Common myeloid progenitor, CD34-positive (primary cell): ENCODE measurements around the gene NEURL1.
"Not testable (repeated sequence)": the region's sequence is repeated elsewhere in the genome, so short reads cannot be mapped to it uniquely, and the experiment has no call there.

Experiments
- CTCF ChIA-PET: fragments of 350-600 bp; sonication (Branson Sonifier 250); formaldehyde crosslinking; loops from one replicate; lab custom pipeline; 2021; ENCODE audit warnings: antibody characterized with exemption; lab: Charles Lee
- POLR2A ChIA-PET: fragments of 350-600 bp; sonication (Branson Sonifier 250); formaldehyde crosslinking; loops from one replicate; lab custom pipeline; 2021; ENCODE audit warnings: antibody characterized with exemption; lab: Charles Lee
- DNase-seq, 3 donors: peaks; one replicate each; pipeline versions ENCODE4 v3.0.0 to v3.0.0-alpha.2; 2013
- H3K27ac ChIP-seq, 2 experiments: 1 replicate in 1 of 2; 2 replicates in 1 of 2; pipeline ENCODE4 v1.7.0; 2013; ENCODE audit warnings: inconsistent platforms in 2 of 2, low read length in 2 of 2, mild to moderate bottlenecking in 2 of 2, low read depth in 1 of 2, moderate library complexity in 1 of 2; ENCODE audit not compliant: severe bottlenecking in 2 of 2, insufficient read depth in 1 of 2, poor library complexity in 1 of 2
- H3K27me3 ChIP-seq, 5 experiments: replicated peaks in 2 of 5; 1 replicate in 3 of 5; 2 replicates in 2 of 5; pipeline versions ENCODE4 v1.6.1 to v1.7.0; 2013; ENCODE audit warnings: low read length in 4 of 5, mild to moderate bottlenecking in 2 of 5, moderate library complexity in 2 of 5, inconsistent platforms in 1 of 5; ENCODE audit not compliant: insufficient read depth in 5 of 5, control insufficient read depth in 4 of 5
- H3K36me3 ChIP-seq, 4 experiments: 1 replicate in 2 of 4; 2 replicates in 2 of 4; pipeline versions ENCODE4 v1.6.1 to v1.7.0; 2013; ENCODE audit warnings: low read length in 3 of 4, control low read depth in 1 of 4, mild to moderate bottlenecking in 1 of 4; ENCODE audit not compliant: control insufficient read depth in 4 of 4, insufficient read depth in 4 of 4
- H3K4me1 ChIP-seq, 4 experiments: 1 replicate in 3 of 4; 2 replicates in 1 of 4; pipeline versions ENCODE4 v1.6.1 to v1.7.1; 2013; ENCODE audit warnings: low read length in 3 of 4, mild to moderate bottlenecking in 3 of 4, control low read depth in 1 of 4, inconsistent platforms in 1 of 4, moderate library complexity in 1 of 4; ENCODE audit not compliant: control insufficient read depth in 4 of 4, insufficient read depth in 4 of 4; ENCODE audit errors: control extremely low read depth in 1 of 4
- H3K4me3 ChIP-seq, 7 experiments: 1 replicate in 4 of 7; 2 replicates in 3 of 7; pipeline versions ENCODE4 v1.5.1 to v1.7.0; 2013; ENCODE audit warnings: mild to moderate bottlenecking in 7 of 7, low read length in 6 of 7, moderate library complexity in 6 of 7, inconsistent platforms in 2 of 7, low read depth in 2 of 7, control low read depth in 1 of 7; ENCODE audit not compliant: insufficient read depth in 4 of 7, control insufficient read depth in 1 of 7; ENCODE audit errors: extremely low read depth in 1 of 7
- H3K9me3 ChIP-seq, 5 experiments: 1 replicate in 4 of 5; 2 replicates in 1 of 5; pipeline versions ENCODE4 v1.6.1 to v1.7.1; 2013; ENCODE audit warnings: low read length in 4 of 5, mild to moderate bottlenecking in 2 of 5, inconsistent platforms in 1 of 5, low read depth in 1 of 5, moderate library complexity in 1 of 5; ENCODE audit not compliant: control insufficient read depth in 4 of 5, insufficient read depth in 2 of 5; ENCODE audit errors: control extremely low read depth in 1 of 5
- WGBS: methylation state at CpG from one replicate; pipeline ENCODE4 v1.1.5; 2013; ENCODE audit not compliant: insufficient coverage; 5-methylcytosine and 5-hydroxymethylcytosine counted together

Gene NEURL1

DNA sequence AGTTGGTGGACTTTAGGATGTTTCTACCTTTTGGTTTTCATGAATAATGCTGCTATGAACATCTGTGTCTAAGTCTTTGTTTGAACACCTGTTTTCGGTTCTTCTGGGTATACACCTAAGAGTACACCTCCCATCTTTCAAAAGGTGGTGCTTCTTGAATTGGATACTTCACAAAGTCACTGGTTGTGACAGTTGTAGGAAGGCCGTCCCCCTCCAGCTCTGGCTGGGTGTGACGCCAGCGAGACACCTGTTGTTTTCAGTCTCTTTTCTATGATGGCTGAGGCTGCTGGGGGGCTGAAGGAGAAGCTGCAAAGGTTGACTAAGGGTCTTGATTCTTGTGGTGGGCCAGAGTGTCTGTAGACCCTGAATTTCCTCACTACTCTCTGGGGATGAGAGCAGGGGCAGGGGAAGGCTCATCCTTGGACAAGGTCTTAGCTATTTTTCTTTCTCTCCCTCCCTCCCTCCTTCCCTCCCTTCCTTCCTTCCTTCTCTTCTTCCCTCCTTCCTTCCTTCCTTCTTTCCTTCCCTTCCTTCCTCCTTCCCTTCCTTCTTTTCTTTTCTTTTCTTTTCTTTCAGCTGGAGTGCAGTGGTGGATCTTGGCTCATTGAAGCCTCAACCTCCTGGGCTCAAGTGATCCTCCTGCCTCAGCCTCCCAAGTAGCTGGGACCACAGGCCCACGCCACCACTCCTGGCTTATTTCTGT, 5.6 kb downstream of the NEURL1 start:
- Histone ChIP-seq H3K36me3 (no peaks in the 10 kb centered on the region), H3K4me3 (no peak overlapping the region), H3K9me3 (no peaks in the 10 kb centered on the region), H3K27ac (no peak overlapping the region), H3K4me1 (peaks cover 0 to 29% (median 17%) of the 10 kb centered on the region in 4 experiments), H3K27me3 (peaks cover 2 to 44% (median 20%) of the 10 kb centered on the region in 5 experiments)
- CTCF ChIA-PET: interaction anchor here (0.9 kb wide), 1 partner anchor 41 kb away, joined by 3 read pairs; the partner anchor contains the start of gene CALHM1
- POLR2A ChIA-PET: no interaction called here
- DNase-seq: no peak
- WGBS: 97% methylated on average over 5 of the region's 5 CpGs

DNA sequence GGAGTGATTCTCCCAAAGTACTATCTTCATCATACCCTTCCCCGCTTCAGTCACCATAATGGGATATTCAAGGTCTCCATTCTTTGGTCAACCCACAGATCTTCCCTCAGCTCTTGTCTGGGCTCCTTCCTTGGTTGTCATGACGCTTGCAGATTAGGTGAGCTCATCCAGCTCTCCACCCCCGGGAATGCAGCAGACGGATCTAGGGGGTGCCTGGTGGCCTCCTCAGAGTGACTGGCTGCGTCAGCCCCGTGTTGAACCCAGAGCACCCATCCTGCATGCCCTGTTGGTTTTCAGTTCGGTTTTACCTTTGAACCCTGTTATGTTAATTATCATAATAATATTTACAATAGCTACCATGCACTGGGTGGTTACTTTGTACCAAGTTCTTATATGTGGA, 6.4 kb downstream of the NEURL1 start:
- Histone ChIP-seq H3K4me3 (no peak overlapping the region), H3K4me1 (peaks cover 5 to 31% (median 18%) of the 10 kb centered on the region in 4 experiments), H3K36me3 (no peaks in the 10 kb centered on the region), H3K9me3 (no peaks in the 10 kb centered on the region), H3K27me3 (peaks cover 2 to 36% (median 15%) of the 10 kb centered on the region in 5 experiments), H3K27ac (no peak overlapping the region)
- ChIA-PET POLR2A (no interaction called here), CTCF (interaction anchor here (0.6 to 2.0 kb wide), 3 partner anchors 14 to 925 kb away, joined by 3 to 6 read pairs (median 3); partner anchors contain the start of gene CALHM1)
- 85% methylated on average over 4 of the region's 7 CpGs for WGBS
- DNase-seq: no peak

DNA sequence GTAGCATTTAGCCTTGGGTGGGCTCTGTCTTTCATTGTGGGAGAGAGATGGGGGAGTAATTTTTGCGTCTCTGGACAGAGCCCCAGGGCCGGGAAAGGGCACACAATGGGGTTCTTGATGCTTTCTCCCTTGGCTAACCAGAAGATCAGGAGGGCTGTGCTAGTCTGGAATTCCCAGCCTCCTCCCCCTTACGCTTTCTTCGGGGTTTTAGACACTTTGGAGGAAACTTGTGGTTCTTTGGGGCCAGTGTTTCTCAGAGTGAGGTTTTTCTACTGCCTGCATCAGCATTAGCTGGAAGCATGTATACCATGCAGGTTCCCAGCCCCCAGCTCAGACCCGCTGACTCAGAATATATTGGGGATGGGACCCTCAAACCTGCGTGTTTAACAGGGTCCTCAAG, 7.0 kb downstream of the NEURL1 start:
- POLR2A ChIA-PET: no interaction called here
- H3K9me3 ChIP-seq: no peaks in the 10 kb centered on the region
- CTCF ChIA-PET: interaction anchor here (0.6 to 2.0 kb wide), 2 partner anchors 14 to 925 kb away, joined by 3 to 6 read pairs; no protein-coding TSS in a partner anchor
- no peaks in the 10 kb centered on the region for H3K36me3 ChIP-seq
- no peak for DNase-seq
- H3K4me1 ChIP-seq: peaks cover 5 to 35% (median 21%) of the 10 kb centered on the region in 4 experiments
- H3K27me3 ChIP-seq: peaks cover 0 to 30% (median 9%) of the 10 kb centered on the region in 5 experiments
- H3K27ac ChIP-seq: no peak overlapping the region
- H3K4me3 ChIP-seq: no peak overlapping the region
- WGBS: 60% methylated on average over 4 of the region's 6 CpGs

DNA sequence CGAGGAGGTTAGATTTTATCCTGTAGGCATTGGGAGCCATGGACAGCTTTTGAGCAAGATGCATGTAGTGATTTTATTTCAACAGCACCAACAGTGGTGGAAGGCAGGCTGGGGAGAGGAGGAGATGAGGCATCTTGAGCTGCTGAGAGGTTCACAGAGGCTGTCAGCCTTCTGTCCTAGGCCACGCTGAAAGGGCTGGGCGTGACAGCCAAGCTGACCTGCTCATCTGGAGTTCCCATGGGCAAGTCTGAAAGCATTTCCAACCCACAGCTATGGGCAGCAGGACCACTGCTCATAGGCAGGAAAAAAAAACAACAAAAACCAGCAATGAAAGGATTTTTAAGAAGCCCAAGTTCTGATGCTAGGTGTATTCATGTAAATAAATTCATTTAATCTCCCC, 7.7 kb downstream of the NEURL1 start:
- ChIA-PET CTCF (interaction anchor here (2.0 kb wide), 1 partner anchor 15 kb away, joined by 6 read pairs; no protein-coding TSS in a partner anchor), POLR2A (no interaction called here)
- no peak overlapping the region for H3K4me3 ChIP-seq
- WGBS: 93% methylated on average over 3 of the region's 3 CpGs
- peaks cover 5 to 37% (median 25%) of the 10 kb centered on the region in 4 experiments for H3K4me1 ChIP-seq
- no peaks in the 10 kb centered on the region for H3K9me3 ChIP-seq
- H3K36me3 ChIP-seq: no peaks in the 10 kb centered on the region
- peaks cover 0 to 23% (median 8%) of the 10 kb centered on the region in 5 experiments for H3K27me3 ChIP-seq
- H3K27ac ChIP-seq: no peak overlapping the region
- no peak for DNase-seq

DNA sequence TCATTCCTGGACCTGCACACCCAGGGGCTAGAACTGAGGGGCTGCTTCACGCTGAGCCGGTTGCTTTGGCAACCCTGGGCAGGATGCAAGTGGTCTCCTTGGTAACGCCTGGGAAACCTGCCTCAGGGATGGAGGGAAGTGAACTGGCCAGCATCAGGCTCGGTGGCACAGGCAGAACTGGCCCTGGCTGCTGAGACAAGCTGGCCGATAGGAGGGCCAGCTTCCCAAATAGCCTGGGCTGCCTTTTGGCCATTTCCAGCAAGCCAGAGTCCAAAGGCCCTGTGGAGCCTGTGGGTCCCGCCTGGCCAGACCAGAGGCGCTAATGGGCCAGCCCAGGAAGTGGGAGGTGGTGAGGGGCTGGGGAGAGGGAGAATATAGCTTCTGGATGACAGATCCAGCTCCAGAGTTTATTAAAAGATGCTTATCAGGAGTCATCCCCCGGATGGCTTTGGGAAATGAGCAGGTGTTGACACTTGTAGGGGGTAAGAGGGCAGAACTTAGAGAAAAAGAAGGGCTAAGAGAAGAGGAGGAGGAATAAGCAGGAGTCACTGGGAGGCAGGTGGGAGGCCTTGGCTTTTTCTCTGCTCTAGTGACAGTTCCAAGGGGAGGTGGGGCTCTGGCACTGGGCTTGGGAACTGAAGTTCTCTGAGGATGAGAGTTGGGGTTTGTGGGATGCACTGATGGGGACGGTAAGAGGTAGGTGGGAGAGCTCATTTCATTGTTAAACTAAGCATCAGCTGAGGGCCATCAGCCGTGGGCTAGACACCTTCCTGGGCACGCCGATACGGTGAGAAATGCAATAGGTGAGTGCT, 9.6 kb downstream of the NEURL1 start:
- no peaks in the 10 kb centered on the region for H3K36me3 ChIP-seq
- H3K4me1 ChIP-seq: peaks cover 5 to 42% (median 25%) of the 10 kb centered on the region in 4 experiments
- H3K27ac ChIP-seq: no peak overlapping the region
- ChIA-PET CTCF (interaction anchor here (1.1 to 1.4 kb wide), 2 partner anchors 11 to 17 kb away, joined by 3 to 4 read pairs; no protein-coding TSS in a partner anchor), POLR2A (interaction anchor here (0.6 kb wide), 1 partner anchor 12 kb away, joined by 6 read pairs; no protein-coding TSS in a partner anchor)
- H3K4me3 ChIP-seq: no peak overlapping the region
- 65% methylated on average over 9 of the region's 13 CpGs for WGBS
- H3K9me3 ChIP-seq: no peaks in the 10 kb centered on the region
- peaks cover 0 to 5% (median 0%) of the 10 kb centered on the region in 5 experiments for H3K27me3 ChIP-seq
- DNase-seq: peak in 2 of 3 donors; percentile 22 to 27

DNA sequence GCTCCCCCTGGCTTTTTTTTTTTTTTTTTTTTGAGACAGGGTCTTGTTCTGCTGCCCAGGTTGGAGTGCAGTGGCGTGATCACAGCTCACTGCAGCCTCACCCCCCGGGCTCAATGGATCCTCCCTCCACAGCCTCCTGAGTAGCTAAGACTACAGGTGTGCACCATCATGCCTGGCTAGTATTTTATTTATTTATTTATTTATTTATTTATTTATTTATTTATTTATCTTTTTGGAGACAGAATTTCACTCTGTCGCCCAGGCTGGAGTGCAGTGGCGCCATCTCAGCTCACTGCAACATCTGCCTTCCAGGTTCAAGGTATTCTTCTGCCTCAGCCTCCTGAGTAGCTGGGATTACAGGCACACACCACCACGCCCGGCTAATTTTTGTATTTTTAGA, 10.3 kb downstream of the NEURL1 start:
- POLR2A ChIA-PET: not testable (repeated sequence)

More for the DNA sequence above, 10.3 kb downstream of the NEURL1 start:
- H3K4me3 ChIP-seq, H3K9me3 ChIP-seq, DNase-seq, H3K27me3 ChIP-seq, H3K27ac ChIP-seq, H3K36me3 ChIP-seq: not testable (repeated sequence)
- CTCF ChIA-PET: interaction anchor here (1.1 to 1.6 kb wide), 2 partner anchors 17 to 19 kb away, joined by 4 to 6 read pairs; no protein-coding TSS in a partner anchor
- H3K4me1 ChIP-seq: peaks cover 5 to 43% (median 25%) of the 10 kb centered on the region in 4 experiments
- WGBS: 98% methylated on average over 4 of the region's 6 CpGs
